MM.1S (cell line): ENCODE data around the gene LIN28B.

Source experiments
- DNase-seq: peaks from one replicate; pipeline ENCODE4 v3.0.0-alpha.2; 2015
- H2AFZ ChIP-seq: fragments of 300-600 bp; sonication (generic); 2 replicates; pipeline ENCODE4 v1.6.0; 2016; ENCODE audit warnings: antibody characterized with exemption, low read length
- H3F3A ChIP-seq: fragments of 300-600 bp; sonication (generic); 2 replicates; pipeline ENCODE4 v1.6.1; 2016; ENCODE audit warnings: mild to moderate bottlenecking, antibody characterized with exemption, low read length, moderate library complexity, mixed read lengths; ENCODE audit not compliant: insufficient read depth
- H3K27ac ChIP-seq: fragments of 300-600 bp; sonication (generic); 2 replicates; pipeline ENCODE4 v1.5.1; 2016; ENCODE audit warnings: mild to moderate bottlenecking, low read length
- H3K27me3 ChIP-seq: fragments of 300-600 bp; sonication (generic); replicated peaks from 2 replicates; pipeline ENCODE4 v1.6.0; 2016; ENCODE audit warnings: low read length; ENCODE audit not compliant: insufficient read depth
- H3K36me3 ChIP-seq: fragments of 300-600 bp; sonication (generic); replicated peaks from 2 replicates; pipeline ENCODE4 v1.6.1; 2016; ENCODE audit warnings: mild to moderate bottlenecking, low read length, mixed read lengths; ENCODE audit not compliant: insufficient read depth
- H3K4me1 ChIP-seq: fragments of 300-600 bp; sonication (generic); 2 replicates; pipeline ENCODE4 v1.6.1; 2016; ENCODE audit warnings: low read length, mixed read lengths
- H3K4me2 ChIP-seq: fragments of 300-600 bp; sonication (generic); 2 replicates; pipeline ENCODE4 v1.6.0; 2016; ENCODE audit warnings: low read depth, low read length
- H3K4me3 ChIP-seq: fragments of 300-600 bp; sonication (generic); 2 replicates; pipeline ENCODE4 v1.5.1; 2016; ENCODE audit warnings: low read length, mixed read lengths
- H3K79me2 ChIP-seq: fragments of 300-600 bp; sonication (generic); 2 replicates; pipeline ENCODE4 v1.6.1; 2016; ENCODE audit warnings: mixed run types, low read length, mixed read lengths
- H3K9ac ChIP-seq: fragments of 300-600 bp; sonication (generic); 2 replicates; pipeline ENCODE4 v1.6.1; 2016; ENCODE audit warnings: low read length, mixed read lengths
- H3K9me2 ChIP-seq: fragments of 300-600 bp; sonication (generic); replicated peaks from 2 replicates; pipeline ENCODE4 v1.6.1; 2016; ENCODE audit warnings: mild to moderate bottlenecking, low read length, mixed read lengths; ENCODE audit not compliant: insufficient read depth
- H3K9me3 ChIP-seq: fragments of 300-600 bp; sonication (generic); replicated peaks from 2 replicates; pipeline ENCODE4 v1.6.1; 2016; ENCODE audit warnings: mild to moderate bottlenecking, low read length, mixed read lengths; ENCODE audit not compliant: insufficient read depth
- H4K20me1 ChIP-seq: fragments of 300-600 bp; sonication (generic); 2 replicates; pipeline ENCODE4 v1.6.1; 2016; ENCODE audit warnings: mild to moderate bottlenecking, low read length, moderate library complexity, mixed read lengths; ENCODE audit not compliant: insufficient read depth
- EZH2 ChIP-seq: fragments of 300-600 bp; sonication (generic); optimal IDR thresholded peaks from 2 replicates; pipeline ENCODE3; 2017; ENCODE audit warnings: low read depth, mild to moderate bottlenecking, antibody characterized with exemption, low read length, mixed read lengths
- EZH2phosphoT487 ChIP-seq: fragments of 300-600 bp; sonication (generic); IDR thresholded peaks from 2 replicates; pipeline ENCODE4 v1.6.1; 2018; ENCODE audit warnings: antibody characterized with exemption, low read length
- TF ChIP-seq, protein P1 (sequence below): fragments of 300-600 bp; sonication (generic); IDR thresholded peaks from 2 replicates; pipeline ENCODE4 v1.5.1; 2016; ENCODE audit warnings: antibody characterized with exemption, low read length, mixed read lengths

The LIN28B gene

DNA sequence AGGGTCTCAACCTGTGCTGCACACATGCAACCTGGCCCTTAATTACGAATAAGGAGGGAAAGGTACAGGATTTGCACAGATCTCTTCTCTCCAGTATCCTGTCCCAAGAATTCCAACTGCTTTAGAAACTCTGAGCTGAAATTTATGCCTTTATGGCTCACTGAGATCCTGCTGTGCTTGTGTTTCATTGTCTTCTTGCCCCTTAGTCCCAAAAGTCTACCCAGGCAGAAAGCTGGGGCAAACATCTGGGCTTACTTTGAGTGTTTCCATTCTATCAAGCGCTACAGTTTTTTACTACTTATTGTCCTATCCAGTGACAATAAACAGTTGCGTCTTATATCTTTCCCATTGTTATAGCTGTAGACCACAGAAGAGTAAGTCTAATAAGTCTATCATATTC is 99.7 kb downstream of the LIN28B start:
- H3K9ac ChIP-seq = no peak overlapping the region
- no peaks in the 10 kb centered on the region; the same call in 1 of the 2 replicates for H3K4me1 ChIP-seq
- no peak overlapping the region for H3K27ac ChIP-seq
- no peak overlapping the region for H2AFZ ChIP-seq
- no peaks in the 10 kb centered on the region for H4K20me1 ChIP-seq
- H3K27me3 ChIP-seq = no peaks in the 10 kb centered on the region
- no peaks in the 10 kb centered on the region for H3F3A ChIP-seq
- H3K79me2 ChIP-seq = no peaks in the 10 kb centered on the region
- H3K9me2 ChIP-seq = no peaks in the 10 kb centered on the region
- no peaks in the 10 kb centered on the region for H3K9me3 ChIP-seq
- TF ChIP-seq EZH2phosphoT487 (no peak), EZH2 (no peak)
- TF ChIP-seq, protein P1, sequence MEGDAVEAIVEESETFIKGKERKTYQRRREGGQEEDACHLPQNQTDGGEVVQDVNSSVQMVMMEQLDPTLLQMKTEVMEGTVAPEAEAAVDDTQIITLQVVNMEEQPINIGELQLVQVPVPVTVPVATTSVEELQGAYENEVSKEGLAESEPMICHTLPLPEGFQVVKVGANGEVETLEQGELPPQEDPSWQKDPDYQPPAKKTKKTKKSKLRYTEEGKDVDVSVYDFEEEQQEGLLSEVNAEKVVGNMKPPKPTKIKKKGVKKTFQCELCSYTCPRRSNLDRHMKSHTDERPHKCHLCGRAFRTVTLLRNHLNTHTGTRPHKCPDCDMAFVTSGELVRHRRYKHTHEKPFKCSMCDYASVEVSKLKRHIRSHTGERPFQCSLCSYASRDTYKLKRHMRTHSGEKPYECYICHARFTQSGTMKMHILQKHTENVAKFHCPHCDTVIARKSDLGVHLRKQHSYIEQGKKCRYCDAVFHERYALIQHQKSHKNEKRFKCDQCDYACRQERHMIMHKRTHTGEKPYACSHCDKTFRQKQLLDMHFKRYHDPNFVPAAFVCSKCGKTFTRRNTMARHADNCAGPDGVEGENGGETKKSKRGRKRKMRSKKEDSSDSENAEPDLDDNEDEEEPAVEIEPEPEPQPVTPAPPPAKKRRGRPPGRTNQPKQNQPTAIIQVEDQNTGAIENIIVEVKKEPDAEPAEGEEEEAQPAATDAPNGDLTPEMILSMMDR = no peak
- no peak for DNase-seq
- H3K36me3 ChIP-seq = no peaks in the 10 kb centered on the region
- H3K4me2 ChIP-seq = no peak overlapping the region
- no peak overlapping the region for H3K4me3 ChIP-seq

DNA sequence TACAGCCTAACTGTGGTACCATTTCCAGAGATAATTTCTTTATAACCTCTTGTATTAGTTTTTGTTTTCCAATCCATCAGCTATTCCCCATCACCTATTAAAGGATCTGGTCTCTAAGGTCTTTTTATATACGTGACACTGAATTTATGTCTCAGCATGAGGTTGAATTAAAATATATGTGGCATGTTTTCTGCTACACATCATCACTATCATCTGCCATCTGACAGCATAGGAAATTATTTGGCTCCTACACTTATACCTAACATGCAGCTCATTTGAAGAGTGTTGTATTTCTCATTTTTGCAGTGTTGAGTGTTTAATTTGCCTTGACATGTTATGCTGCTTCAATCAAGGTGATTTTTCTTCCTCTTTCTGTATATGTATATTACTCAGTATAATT is 100.3 kb downstream of the LIN28B start:
- TF ChIP-seq, protein P1 = no peak
- TF ChIP-seq EZH2 = no peak
- TF ChIP-seq EZH2phosphoT487 = no peak
- Histone ChIP-seq H3K27ac (no peak overlapping the region), H3K4me3 (no peak overlapping the region), H3F3A (no peaks in the 10 kb centered on the region), H4K20me1 (no peaks in the 10 kb centered on the region), H3K79me2 (no peaks in the 10 kb centered on the region), H3K27me3 (no peaks in the 10 kb centered on the region), H3K9me2 (no peaks in the 10 kb centered on the region), H2AFZ (no peak overlapping the region), H3K9me3 (no peaks in the 10 kb centered on the region), H3K4me1 (no peaks in the 10 kb centered on the region; the same call in 1 of the 2 replicates), H3K36me3 (no peaks in the 10 kb centered on the region), H3K4me2 (no peak overlapping the region), H3K9ac (no peak overlapping the region)
- no peak for DNase-seq

DNA sequence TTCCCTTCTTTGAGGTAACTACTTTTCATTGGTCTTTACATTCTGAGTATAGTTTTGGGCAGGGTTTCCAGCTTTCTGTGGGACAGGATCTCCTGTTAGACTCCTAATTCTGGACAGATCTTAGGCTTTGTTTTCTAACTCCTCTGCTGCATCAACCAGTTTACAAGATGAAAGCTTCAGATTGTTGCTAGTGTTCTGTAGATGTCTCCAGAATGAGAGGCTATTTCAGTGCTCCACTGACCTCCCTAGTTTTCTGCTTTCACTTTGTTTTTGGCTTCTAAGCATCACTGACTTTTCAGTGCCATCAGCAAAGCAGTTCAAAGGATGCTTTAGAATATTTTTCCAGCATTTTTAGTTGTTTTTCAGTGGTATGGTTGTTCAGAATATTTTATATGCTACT is 101.4 kb downstream of the LIN28B start:
- DNase-seq = no peak
- Histone ChIP-seq H3K9ac (no peak overlapping the region), H4K20me1 (no peaks in the 10 kb centered on the region), H2AFZ (no peak overlapping the region), H3K79me2 (no peaks in the 10 kb centered on the region), H3K4me1 (no peaks in the 10 kb centered on the region; the same call in 1 of the 2 replicates), H3K9me2 (no peaks in the 10 kb centered on the region), H3K4me2 (no peak overlapping the region), H3K9me3 (no peaks in the 10 kb centered on the region), H3K27me3 (no peaks in the 10 kb centered on the region), H3K4me3 (no peak overlapping the region), H3K27ac (no peak overlapping the region), H3K36me3 (no peaks in the 10 kb centered on the region), H3F3A (no peaks in the 10 kb centered on the region)
- TF ChIP-seq EZH2 (no peak), EZH2phosphoT487 (no peak)
- TF ChIP-seq, protein P1 = no peak
